HG02610 (cell line): ENCODE results near the gene KIF16B.
"Not testable (repeated sequence)": the region's sequence is repeated elsewhere in the genome, so short reads cannot be mapped to it uniquely, and the experiment has no call there.

Experiments
- ATAC-seq: cut with Tn5 transposase; IDR thresholded peaks from one replicate; pipeline ENCODE4 v1.9.1; 2021; ENCODE audit warnings: mild to moderate bottlenecking, moderate library complexity; ENCODE audit not compliant: unreplicated experiment

Gene KIF16B

DNA sequence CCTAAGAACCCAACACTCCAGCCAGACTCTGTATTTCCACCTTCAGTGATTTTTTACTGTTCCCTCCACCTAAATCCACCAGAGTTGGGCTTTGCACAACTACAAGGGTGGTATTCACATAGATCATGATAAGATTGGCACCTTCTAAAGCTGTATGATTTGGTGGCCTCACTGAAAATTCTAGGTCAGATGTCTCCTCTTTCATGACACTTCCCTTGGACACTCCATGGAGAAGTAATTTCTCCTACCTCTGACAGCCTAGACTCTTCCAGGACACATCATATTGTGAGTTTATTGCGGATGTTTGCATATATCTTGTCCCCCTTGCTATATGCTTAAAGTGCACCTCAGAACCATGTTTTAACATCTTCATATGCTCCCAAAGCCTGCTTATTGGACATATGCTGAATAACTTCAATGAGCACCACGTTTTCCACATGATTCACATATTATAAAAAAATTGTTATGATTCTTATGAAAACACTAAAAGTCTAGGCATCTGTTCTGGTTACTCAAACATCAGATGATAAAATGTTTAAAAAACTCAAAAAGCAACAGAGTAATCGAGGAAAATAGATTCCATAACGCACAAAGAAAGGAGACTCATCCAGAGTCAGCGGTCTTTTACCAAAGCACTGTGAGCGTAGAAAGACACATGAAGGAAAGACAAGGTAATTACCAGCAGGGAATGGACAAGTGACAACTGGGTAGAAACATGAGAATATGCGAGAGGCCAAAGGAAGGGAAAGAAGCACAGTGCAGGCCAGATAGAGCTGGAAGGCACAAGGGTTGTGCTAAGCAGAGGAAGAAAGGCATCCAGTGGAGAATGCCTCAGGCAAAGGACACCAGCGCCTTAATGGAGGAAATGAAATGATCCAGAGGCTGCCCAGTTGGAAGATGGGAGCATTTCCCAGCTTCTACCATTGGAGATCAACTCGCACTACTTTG is 46.5 kb downstream of the KIF16B start:
- no peak for ATAC-seq

DNA sequence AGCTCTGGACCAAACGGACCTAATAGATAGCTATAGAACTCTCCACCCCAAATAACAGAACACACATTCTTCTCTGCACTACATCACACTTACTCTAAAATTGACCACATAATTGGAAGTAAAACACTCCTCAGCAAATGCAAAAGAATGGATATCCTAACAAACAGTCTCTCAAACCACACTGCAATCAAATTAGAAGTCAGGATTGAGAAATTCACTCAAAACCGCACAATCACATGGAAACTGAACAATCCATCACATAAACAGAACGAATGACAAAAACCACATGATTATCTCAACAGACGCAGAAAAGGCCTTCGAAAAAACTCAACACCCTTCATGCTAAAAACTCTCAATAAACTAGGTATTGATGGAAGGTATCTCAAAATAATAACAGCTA is 50.6 kb downstream of the KIF16B start:
- not testable (repeated sequence) for ATAC-seq

DNA sequence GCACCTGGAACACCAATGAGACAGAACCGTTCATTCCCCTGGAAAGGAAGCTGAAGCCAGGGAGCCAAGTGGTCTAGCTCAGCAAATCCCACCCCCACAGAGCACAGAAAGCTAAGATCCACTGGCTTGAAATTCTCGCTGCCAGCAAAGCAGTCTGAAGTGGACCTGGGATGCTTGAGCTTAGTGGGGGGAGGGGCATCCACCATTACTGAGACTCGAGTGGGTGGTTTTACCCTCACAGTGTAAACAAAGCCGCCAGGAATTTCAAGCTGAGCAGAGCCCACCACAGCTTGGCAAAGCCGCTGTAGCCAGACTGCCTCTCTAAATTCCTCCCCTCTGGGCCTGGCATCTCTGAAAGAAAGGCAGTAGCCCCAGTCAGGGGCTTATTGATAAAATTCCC is 53.1 kb downstream of the KIF16B start:
- ATAC-seq = no peak

DNA sequence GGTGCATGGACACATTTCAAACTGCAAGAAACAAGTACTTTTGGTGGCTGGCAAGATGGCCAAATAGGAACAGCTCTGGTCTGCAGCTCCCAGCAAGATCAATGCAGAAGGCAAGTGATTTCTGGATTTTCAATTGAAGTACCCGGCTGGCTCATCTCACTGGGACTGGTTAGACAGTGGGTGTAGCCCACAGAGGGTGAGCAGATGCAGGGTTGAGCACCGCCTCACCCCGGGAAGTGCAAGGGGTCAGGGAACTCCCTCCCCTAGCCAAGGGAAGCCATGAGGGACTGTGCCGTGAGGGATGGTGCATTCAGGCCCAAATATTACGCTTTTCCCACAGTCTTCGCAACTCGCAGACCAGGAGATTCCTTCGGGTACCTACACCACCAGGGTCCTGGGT is 53.6 kb downstream of the KIF16B start:
- not testable (repeated sequence) for ATAC-seq

DNA sequence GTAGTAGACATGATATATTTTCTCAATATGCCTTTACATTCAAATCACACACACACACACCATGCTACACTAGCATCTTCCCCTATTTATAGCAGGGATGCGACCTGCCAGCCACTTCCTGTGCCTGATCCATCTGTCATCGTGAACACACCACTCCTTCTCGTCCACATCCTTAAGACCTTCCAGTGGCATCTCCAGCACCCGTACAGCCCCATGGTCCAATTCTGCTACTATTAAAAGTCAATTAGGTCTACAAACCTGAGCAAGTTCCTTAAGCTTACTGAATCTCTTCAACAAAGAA is 54.5 kb downstream of the KIF16B start:
- ATAC-seq = no peak

DNA sequence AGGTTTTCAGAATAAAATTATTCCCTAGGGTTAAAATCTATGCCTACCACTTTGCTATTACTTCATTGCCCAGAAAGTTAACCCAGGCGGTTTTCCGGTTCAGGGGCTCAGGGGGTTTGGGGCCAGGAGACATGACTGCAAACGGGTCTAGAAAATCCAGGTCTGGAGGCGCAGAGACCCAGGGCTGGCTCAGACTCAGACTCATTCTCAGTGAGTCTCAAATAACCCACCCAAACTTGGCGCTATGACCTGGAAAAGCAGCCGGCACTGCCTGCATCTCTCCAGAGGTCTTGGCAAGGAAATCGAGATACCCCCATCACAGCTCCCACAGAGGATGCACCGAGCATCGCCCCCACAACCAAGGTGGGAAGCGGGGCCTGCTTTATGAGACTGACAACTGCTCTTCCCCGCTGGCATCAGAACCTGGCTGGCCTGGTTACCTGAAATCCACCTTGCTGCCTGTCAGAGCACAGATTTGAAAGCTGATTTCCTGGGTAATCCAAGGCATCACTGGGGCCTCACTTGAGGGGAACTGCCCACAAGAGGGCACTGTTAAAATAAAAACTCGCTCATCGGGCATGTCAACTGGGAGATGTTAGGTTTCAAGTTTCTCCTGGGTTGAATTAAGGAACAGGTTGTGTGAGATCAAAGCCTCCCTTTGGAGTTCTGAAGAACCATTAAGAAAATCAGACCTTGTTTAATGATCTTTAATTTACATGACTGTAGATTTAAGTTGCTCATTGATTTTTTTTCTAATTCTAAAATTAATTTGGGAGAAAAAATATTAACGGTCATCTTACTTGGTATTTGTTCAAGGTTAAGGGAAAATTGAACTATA is 55.1 kb downstream of the KIF16B start:
- no peak for ATAC-seq

DNA sequence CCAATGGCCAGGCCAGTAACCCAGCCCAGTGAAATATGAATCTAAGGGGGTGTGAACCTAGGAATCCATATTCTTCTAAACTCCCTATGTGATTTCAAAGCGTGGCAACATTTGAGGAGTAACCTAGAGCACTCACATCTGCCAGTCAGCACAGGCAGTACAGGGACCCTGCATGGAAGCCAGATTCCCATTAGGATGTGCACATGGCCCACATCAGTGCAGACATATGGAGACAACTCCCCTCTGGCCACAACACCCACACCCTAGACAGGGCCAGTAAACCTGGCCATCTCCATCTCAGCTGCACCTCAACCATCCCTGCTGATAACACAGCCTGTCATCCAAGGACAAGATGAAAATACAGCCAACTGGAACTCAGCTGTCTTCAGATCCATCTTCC is 56.5 kb downstream of the KIF16B start:
- no peak for ATAC-seq

DNA sequence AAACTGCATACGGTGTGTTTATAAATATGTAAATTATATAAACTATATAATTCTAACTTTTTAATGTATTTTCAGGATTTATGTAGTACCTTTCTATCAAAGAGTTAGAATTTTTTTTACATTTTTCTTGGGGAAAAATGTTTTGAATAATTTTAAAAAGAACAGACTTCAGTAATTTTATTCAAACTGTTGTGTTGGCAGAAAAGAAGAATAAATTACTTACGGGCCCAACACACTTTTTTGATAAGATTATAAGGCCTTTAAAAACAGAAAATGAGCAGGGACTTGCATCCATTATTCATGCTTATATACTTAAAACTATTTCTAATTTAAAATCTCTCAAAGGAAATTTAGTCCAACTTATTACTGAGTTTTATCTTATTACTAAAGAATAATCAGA is 58.2 kb downstream of the KIF16B start:
- no peak for ATAC-seq

DNA sequence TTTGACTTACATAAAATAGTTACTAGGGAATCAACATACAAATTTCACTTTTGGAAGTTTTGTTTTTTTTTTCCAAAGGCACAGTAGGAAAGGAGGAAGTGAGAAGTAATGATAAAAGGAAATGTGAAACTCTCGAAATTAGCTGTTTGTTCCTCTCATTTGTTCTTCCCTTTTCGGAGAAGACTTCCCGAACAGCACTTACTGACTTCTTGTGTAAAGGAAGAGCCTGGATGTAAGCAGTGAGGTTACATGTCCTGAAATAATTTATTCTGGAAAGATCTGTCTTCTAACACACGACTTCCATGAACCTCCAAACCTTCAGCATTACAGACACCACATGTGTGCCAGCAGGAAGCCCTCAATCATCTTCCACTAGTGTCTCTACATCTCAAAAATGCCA is 59.1 kb downstream of the KIF16B start:
- no peak for ATAC-seq

DNA sequence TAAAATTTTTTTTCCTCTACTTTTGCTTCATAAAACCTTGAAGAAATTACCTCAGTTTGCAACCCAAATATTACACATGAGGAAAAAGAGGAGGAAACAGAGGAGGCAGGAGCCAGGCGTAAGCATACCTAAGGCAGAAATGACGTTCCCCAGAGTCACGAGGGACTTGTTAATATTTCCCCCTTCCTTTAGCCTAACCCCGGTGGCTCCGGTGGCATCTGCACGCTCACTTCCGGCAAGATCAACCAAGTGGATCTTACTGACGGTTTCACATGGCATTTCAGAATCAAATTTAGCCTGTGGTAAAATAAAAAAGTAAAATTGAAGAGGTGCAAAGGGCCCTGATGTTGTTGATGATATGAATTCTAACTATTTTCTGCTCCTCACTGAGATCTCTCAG is 67.4 kb downstream of the KIF16B start:
- no peak for ATAC-seq

DNA sequence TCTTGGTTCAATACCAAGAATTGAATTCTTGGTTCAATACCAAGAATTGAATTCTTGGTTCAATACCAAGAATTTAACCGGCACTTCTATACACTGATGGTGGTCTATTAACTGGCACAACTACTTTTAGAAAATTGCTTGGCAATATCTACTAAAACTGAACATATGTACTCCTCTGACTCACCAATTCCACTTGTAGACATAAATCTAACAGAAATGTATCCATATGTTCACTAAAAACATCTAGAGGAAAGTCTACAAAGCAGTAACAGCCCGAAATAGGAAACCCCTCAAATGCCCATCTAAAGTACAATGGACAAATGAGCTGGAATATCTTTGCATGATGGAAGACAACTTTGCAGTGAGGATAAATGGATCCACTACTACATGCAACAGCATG is 71.9 kb downstream of the KIF16B start:
- ATAC-seq = no peak

DNA sequence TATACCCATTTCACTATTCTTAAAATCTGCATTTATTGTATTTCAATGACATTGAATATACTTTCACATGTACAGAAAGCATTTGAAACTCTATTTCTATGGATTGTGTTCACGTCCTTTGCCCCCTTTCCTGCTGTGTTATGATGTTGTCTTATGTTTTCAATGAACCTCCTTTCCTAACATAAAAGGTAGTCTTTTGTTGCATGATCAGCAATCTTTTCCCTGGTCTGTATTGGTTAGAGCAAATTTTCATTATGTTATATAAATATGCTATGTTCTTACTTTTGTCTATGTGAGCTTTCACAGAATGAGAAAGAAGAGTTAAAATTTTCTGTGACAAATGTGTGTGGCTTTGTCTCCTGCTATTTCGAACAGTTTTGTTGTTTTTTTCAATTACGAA is 73.1 kb downstream of the KIF16B start:
- ATAC-seq = no peak

DNA sequence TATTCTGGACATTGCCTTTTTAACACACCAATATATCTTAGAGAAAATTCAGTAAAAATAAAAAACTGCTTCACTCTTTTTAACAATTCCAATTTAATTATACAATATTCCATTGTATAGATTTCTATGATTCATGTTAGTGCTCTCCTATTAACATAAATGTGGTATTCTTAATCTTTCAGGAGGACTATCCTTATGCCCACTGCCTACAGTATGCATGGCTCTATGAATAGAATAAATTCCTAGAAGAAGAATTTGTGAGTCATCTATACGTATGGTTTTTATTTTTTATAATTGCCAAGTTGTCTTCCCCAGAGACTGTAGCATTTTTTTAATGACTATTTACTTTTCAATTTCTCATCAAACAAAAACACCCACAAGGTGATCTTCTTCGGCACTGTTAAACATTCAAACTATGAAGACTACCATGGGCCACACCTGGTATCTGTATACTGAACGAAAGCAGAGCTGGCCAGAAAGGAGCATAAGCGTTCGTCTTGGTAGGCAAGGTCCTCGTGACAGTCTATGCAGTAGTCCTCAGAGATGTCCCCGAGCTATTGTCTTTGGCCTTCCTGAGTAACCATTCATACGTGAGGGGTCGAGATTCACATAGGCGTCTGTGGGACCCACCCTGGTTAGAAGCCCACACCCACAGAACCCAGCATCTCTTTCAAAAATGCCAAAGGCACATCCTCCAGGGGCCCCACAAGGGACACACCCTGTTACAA is 74.6 kb downstream of the KIF16B start:
- no peak for ATAC-seq

DNA sequence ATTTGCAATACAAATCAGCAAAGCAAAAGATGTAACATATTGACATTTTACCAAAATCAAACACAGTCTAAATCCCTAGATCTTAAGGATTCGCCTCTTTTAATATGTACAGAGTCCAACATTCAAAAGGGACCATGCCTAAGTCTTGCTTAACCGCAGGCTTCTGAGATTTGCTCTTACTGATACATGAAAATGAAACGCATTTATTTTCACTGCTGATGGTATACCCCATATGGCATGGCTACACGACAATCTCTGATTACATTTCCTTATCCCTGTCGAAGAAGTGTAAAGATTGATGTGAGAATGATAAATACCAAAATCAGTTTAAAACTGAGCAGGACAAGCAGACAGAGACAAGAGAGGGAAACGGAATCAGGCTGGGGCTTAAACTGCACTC is 75.4 kb downstream of the KIF16B start:
- ATAC-seq = no peak

DNA sequence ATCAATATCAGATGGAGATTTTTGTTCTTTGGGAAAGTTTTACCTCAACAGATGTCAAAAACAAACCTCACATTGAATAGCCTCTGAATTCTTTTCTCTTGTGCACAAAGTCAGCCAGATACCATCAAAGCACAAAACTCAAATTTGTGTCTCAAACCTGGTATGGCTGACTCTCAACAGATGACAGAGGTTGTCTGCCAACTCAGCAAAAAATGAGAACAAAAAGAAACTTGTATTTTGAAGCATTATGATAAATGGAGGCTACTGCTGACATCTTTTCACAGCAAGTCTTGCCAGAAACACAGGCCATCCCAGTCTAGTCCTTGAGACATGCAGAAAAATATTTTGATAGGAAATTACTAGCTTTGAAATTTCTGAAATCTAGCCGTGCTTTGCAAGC is 79.8 kb downstream of the KIF16B start:
- no peak for ATAC-seq

DNA sequence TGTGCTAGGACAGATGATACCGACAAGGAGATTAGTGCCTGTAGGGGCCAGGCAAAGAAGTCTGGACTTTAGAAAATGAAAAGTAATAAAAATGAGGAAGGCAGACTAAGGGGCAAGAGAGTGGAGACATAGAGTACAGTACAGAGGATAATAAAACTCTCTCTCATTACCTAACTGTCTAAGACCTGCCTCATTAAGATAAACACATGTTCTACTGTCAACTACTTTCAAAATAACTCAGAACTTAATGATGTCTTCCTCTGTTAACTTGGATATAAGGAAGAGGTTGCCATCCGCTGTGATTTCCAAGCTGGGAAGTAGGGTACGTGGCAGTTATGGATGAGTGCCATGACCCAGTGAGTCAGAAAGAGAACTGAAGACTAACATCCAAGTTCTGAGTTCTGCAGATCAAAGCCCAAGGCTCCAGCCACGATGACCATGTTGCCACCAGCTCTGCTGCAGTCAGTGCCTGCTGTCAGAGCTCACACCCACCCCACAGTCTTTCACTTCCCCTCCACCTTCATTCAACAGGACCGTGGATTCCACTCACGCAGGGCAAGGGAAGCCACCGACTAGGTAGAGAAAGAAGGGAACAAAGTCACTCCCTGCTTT is 81.8 kb downstream of the KIF16B start:
- no peak for ATAC-seq

DNA sequence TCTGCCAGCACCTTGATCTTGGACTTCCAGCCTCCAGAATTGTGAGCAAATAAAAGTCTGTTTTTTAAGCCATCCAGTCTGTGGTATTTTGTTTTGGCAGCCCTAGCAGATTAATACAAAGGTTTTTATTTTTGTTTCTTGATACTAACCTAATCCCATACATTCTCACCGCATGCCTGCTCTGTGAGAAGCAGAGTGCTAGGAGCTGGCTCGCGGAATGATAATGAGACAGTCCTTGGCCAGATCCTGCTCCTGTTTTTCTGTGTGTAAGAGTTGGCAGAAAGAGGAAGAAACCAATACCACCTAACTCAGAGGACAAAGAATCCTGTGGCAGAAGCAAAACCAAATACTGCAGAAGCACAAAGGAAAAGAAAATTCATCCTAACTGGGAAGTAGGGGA is 82.6 kb downstream of the KIF16B start:
- ATAC-seq = no peak

DNA sequence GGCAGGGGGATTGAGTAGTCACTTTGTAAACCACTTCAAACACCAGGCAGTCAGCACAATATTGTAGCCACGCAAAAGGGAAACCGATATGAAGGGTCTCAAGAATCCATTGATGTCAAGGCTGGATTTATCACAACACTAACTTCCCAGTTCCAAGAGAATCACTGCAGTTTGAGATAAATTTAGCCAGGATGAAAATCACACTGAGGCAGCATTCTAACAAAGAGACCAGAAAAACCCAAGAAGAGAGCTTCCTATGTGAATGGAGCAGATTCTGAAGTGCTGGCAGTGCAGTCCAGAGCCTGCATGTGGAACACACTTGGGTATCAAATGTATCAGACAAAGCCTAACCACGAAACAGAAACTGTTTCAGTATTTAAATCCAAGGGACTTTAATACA is 84.6 kb downstream of the KIF16B start:
- no peak for ATAC-seq

DNA sequence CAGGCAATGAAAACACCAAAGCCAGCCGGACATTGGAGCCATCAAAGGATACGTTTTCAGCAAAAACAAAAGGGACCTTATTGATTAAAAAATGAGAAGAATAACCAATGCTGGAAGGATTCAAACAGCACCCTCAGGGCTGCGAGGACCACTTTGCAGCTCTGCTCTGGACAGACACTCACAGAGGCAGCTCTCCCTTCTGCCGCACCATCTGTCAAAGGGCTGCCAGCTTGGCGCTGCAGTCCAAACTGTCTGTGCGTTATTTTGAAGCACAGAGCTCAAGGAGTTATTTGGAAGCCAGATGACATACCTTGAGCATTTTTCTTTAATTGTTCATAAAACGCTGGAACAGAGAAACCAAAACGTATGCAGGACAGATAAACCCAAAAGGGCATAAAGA is 85.2 kb downstream of the KIF16B start:
- ATAC-seq = no peak

DNA sequence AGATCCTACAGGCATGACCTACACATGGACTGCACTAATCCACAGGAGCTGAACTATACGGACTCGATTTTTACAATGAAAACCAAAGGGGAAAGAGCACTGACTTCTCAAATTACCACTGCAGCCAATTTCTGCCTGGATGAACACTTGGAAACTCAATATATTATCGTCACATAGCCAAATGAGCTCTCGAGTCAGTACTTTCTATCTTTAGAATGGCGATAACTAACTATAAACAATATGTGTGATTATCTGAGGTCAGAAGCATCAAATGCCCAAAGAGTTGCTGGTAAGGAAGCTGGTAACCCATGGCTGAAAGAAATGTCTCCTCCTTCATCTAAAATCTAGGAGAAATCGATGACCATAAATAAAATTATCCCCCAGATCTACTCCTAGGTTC is 86.7 kb downstream of the KIF16B start:
- ATAC-seq = no peak

DNA sequence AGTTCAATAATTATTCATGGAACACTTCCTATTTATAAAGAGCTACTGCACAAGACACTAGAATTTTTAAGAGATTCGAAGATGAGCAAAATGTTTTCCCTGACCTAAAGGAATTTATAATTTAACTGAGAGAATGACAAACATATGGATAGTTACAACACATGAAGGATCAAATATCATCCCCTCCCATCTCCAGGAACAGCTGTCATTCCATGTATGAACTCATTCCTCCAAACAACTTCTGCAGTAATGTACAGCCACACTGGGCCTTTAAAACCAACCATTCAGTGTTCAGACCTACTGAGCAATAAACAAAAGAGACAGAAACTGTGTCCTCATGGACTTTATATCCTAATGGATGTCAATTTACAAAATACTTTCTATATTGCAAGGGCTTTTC is 87.8 kb downstream of the KIF16B start:
- ATAC-seq = no peak
